GM12865 (cell line): ENCODE data around the gene YWHAG.
"Not testable (repeated sequence)": the region's sequence is repeated elsewhere in the genome, so short reads cannot be mapped to it uniquely, and the experiment has no call there.

Source experiments
- DNase-seq: peaks from one replicate; pipeline ENCODE4 v3.0.0; 2010; ENCODE audit warnings: low read depth
- H3K4me3 ChIP-seq: 2 replicates; pipeline ENCODE4 v1.5.1; 2011; ENCODE audit warnings: mild to moderate bottlenecking, low read depth, low read length, control low read depth
- CTCF ChIP-seq: IDR thresholded peaks from 2 replicates; pipeline ENCODE4 v1.5.1; 2011; ENCODE audit warnings: low read length, control low read depth, low read depth, inconsistent platforms; ENCODE audit not compliant: insufficient read depth; ENCODE audit errors: missing control alignments

YWHAG gene

GRCh38 chr7:76375251-76375650 lies 16.5 kb upstream of the YWHAG start:
- H3K4me3 ChIP-seq: no peak overlapping the region
- DNase-seq: no peak
- no peak for TF ChIP-seq CTCF

GRCh38 chr7:76372984-76373833 lies 14.4 kb upstream of the YWHAG start:
- no peak overlapping the region for H3K4me3 ChIP-seq
- no peak for TF ChIP-seq CTCF
- no peak for DNase-seq

- no peak for DNase-seq
- no peak overlapping the region for H3K4me3 ChIP-seq
- no peak for TF ChIP-seq CTCF
These were observed 12.6 kb upstream of the YWHAG start for GRCh38 chr7:76371396-76371795.

GRCh38 chr7:76369018-76369417 lies 10.2 kb upstream of the YWHAG start:
- TF ChIP-seq CTCF: no peak
- no peak for DNase-seq
- no peak overlapping the region for H3K4me3 ChIP-seq

- no peak overlapping the region for H3K4me3 ChIP-seq
- DNase-seq: no peak
These were observed 9.4 kb upstream of the YWHAG start for GRCh38 chr7:76368190-76368589.

GRCh38 chr7:76364198-76364584 lies 5.4 kb upstream of the YWHAG start:
- peak; percentile 68 for DNase-seq
- no peak for TF ChIP-seq CTCF
- H3K4me3 ChIP-seq: no peak overlapping the region

More at GRCh38 chr7:76368190-76368589, 9.4 kb upstream of the YWHAG start:
- TF ChIP-seq CTCF: no peak

- H3K4me3 ChIP-seq, DNase-seq: not testable (repeated sequence)
These were observed 5.0 kb upstream of the YWHAG start for GRCh38 chr7:76363754-76364153.
